Lower leg skin (tissue), 4 donors: ENCODE results near the gene TEX26. TPM values are rescaled to one million over a fixed set of nuclear protein-coding genes. Genes with fewer than 3 reads are reported as not detected.

ENCODE experiments used
- DNase-seq, 2 donors: peaks; one replicate each; pipeline ENCODE4 v3.0.0-alpha.2; 2019; ENCODE audit warnings: low spot score in 2 of 2
- H3K4me3 ChIP-seq: fragments of 200-600 bp; sonication (generic); 2 replicates; pipeline ENCODE4 v1.5.1; 2017; ENCODE audit warnings: mild to moderate bottlenecking, low read depth; ENCODE audit not compliant: poor library complexity, severe bottlenecking
- CTCF ChIP-seq, 3 donors: fragments of 450-650 bp; IDR thresholded peaks; one replicate each; pipeline ENCODE4 v1.5.1; 2016; ENCODE audit warnings: antibody characterized with exemption in 3 of 3, mild to moderate bottlenecking in 3 of 3, moderate library complexity in 2 of 3
- POLR2A ChIP-seq, 2 donors: fragments of 450-650 bp; IDR thresholded peaks; one replicate each; pipeline ENCODE4 v1.6.1; 2016 to 2017; ENCODE audit warnings: antibody characterized with exemption in 2 of 2, mild to moderate bottlenecking in 1 of 2, moderate library complexity in 1 of 2
- WGBS, 2 donors: methylation state at CpG; one replicate each; pipeline ENCODE4 v1.1.5; 2018; 5-methylcytosine and 5-hydroxymethylcytosine counted together
- intact Hi-C: fragments of 100-400 bp; cut with DNase I; formaldehyde crosslinking; loops from one replicate; pipeline ENCODE4 v1.15.0; 2023; ENCODE audit warnings: low total_unique reads
- total RNA-seq, 4 donors: library from RNA; depleted of rRNA; stranded (reverse); fragments of >200 nt; gene quantifications; one replicate each; pipeline ENCODE4 v1.1.0, GENCODE V29; 2016

TEX26 gene
- total RNA-seq, 4 donors from 2014 or later, result not detected

GRCh38 chr13:30971575-30971974 is 39.1 kb downstream of the TEX26 start:
- TF ChIP-seq CTCF (IDR thresholded peaks at IDR 0.05) (no peak), POLR2A (IDR thresholded peaks at IDR 0.05) (no peak)
- 81 to 90% methylated on average over 2 of the region's 2 CpGs for WGBS, 2 donors
- intact Hi-C loops, result no loop called here
- H3K4me3 ChIP-seq, result no peak overlapping the region
- DNase-seq, result no peak

GRCh38 chr13:30972888-30973377 is 40.5 kb downstream of the TEX26 start:
- no peak overlapping the region for H3K4me3 ChIP-seq
- WGBS, 2 donors, result 8 to 18% methylated on average over 1 of the region's 1 CpG
- intact Hi-C loops, result no loop called here
- TF ChIP-seq CTCF (IDR thresholded peaks at IDR 0.05), result no peak
- TF ChIP-seq POLR2A (IDR thresholded peaks at IDR 0.05), result no peak
- no peak for DNase-seq

GRCh38 chr13:30974350-30974749 is 41.9 kb downstream of the TEX26 start:
- TF ChIP-seq POLR2A (IDR thresholded peaks at IDR 0.05) (no peak), CTCF (IDR thresholded peaks at IDR 0.05) (no peak)
- intact Hi-C loops, result no loop called here
- DNase-seq, result no peak
- no peak overlapping the region for H3K4me3 ChIP-seq
- WGBS, 2 donors, result 51 to 55% methylated on average over 2 of the region's 2 CpGs

GRCh38 chr13:30976025-30976424 is 43.6 kb downstream of the TEX26 start:
- TF ChIP-seq CTCF (IDR thresholded peaks at IDR 0.05), result no peak
- TF ChIP-seq POLR2A (IDR thresholded peaks at IDR 0.05), result no peak
- no peak for DNase-seq
- 84 to 88% methylated on average over 4 of the region's 4 CpGs for WGBS, 2 donors
- H3K4me3 ChIP-seq, result no peak overlapping the region
- intact Hi-C loops, result no loop called here

- TF ChIP-seq CTCF (IDR thresholded peaks at IDR 0.05), result no peak
- no peak for TF ChIP-seq POLR2A (IDR thresholded peaks at IDR 0.05)
- DNase-seq, result no peak
- no peak overlapping the region for H3K4me3 ChIP-seq
- intact Hi-C loops, result no loop called here
- 61 to 79% methylated on average over 8 to 15 of the region's 15 CpGs for whole genome bisulfite sequencing, 2 donors
These were observed 46.8 kb downstream of the TEX26 start for GRCh38 chr13:30978981-30979956.
